Activated T-cell treated with anti-CD3 and anti-CD28 coated beads, Interleukin-2, amount 50 U/mL, for 48 hours (primary cell): ENCODE results near the gene JMJD4.

Experiments
- DNase-seq, 2 experiments: peaks; one replicate each; pipeline ENCODE4 v3.0.0-alpha.2; 2020

Gene JMJD4

GRCh38 chr1:227768640-227769039 is 33.5 kb upstream of the JMJD4 start:
- no peak for DNase-seq

GRCh38 chr1:227768125-227768439 is 33.0 kb upstream of the JMJD4 start:
- no peak for DNase-seq

- DNase-seq, result no peak
Observed at GRCh38 chr1:227767401-227768124, 32.5 kb upstream of the JMJD4 start.

GRCh38 chr1:227766653-227767277 is 31.7 kb upstream of the JMJD4 start:
- no peak for DNase-seq

GRCh38 chr1:227766015-227766634 is 31.0 kb upstream of the JMJD4 start:
- DNase-seq, result peak; percentile 75 to 80

- no peak for DNase-seq
Observed at GRCh38 chr1:227765261-227766014, 30.3 kb upstream of the JMJD4 start.

- no peak for DNase-seq
Observed at GRCh38 chr1:227764019-227764391, 28.9 kb upstream of the JMJD4 start.

- no peak for DNase-seq
Observed at GRCh38 chr1:227763246-227764018, 28.3 kb upstream of the JMJD4 start.

GRCh38 chr1:227762231-227762911 is 27.3 kb upstream of the JMJD4 start:
- peak; percentile 85 to 89 for DNase-seq

GRCh38 chr1:227761621-227762230 is 26.6 kb upstream of the JMJD4 start:
- no peak for DNase-seq

GRCh38 chr1:227760377-227760776 is 25.3 kb upstream of the JMJD4 start:
- no peak for DNase-seq

GRCh38 chr1:227759341-227760300 is 24.5 kb upstream of the JMJD4 start:
- DNase-seq, result peak in 1 of 2 experiments; percentile 25

GRCh38 chr1:227758366-227758765 is 23.3 kb upstream of the JMJD4 start:
- DNase-seq, result peak in 1 of 2 experiments; percentile 24

GRCh38 chr1:227757781-227758180 is 22.7 kb upstream of the JMJD4 start:
- no peak for DNase-seq

- no peak for DNase-seq
Observed at GRCh38 chr1:227756172-227756959, 21.3 kb upstream of the JMJD4 start.

GRCh38 chr1:227754958-227755357 is 19.9 kb upstream of the JMJD4 start:
- DNase-seq, result no peak

GRCh38 chr1:227753999-227754711 is 19.1 kb upstream of the JMJD4 start:
- no peak for DNase-seq

- DNase-seq, result no peak
Observed at GRCh38 chr1:227749916-227750710, 15.0 kb upstream of the JMJD4 start.
